GM19238 (cell line): ENCODE measurements around the gene CASP8AP2.
"Not testable (repeated sequence)": the region's sequence is repeated elsewhere in the genome, so short reads cannot be mapped to it uniquely, and the experiment has no call there.

Experiments used
- DNase-seq: peaks from one replicate; pipeline ENCODE4 v3.0.0; 2011; ENCODE audit warnings: low spot score; ENCODE audit not compliant: insufficient read length

Gene CASP8AP2

GRCh38 chr6:89829472-89830169 is at the start of gene CASP8AP2:
CASP8AP2 (plus strand) TSS chr6:89829880.
- DNase-seq = peak; percentile 84

GRCh38 chr6:89781070-89782034 is 48.3 kb upstream of the CASP8AP2 start:
- DNase-seq = no peak

GRCh38 chr6:89782222-89782621 is 47.5 kb upstream of the CASP8AP2 start:
- no peak for DNase-seq

- not testable (repeated sequence) for DNase-seq
These were observed 46.4 kb upstream of the CASP8AP2 start for GRCh38 chr6:89783293-89783692.

- no peak for DNase-seq
These were observed 44.8 kb upstream of the CASP8AP2 start for GRCh38 chr6:89784838-89785237.

- no peak for DNase-seq
These were observed 42.7 kb upstream of the CASP8AP2 start for GRCh38 chr6:89786970-89787369.

- DNase-seq = no peak
These were observed 41.9 kb upstream of the CASP8AP2 start for GRCh38 chr6:89787660-89788328.

- DNase-seq = no peak
These were observed 39.7 kb upstream of the CASP8AP2 start for GRCh38 chr6:89789980-89790379.

GRCh38 chr6:89790403-89790802 is 39.3 kb upstream of the CASP8AP2 start:
- DNase-seq = no peak

GRCh38 chr6:89792881-89793280 is 36.8 kb upstream of the CASP8AP2 start:
- peak; percentile 7 for DNase-seq

GRCh38 chr6:89793586-89793985 is 36.1 kb upstream of the CASP8AP2 start:
- DNase-seq = no peak

GRCh38 chr6:89794324-89794723 is 35.4 kb upstream of the CASP8AP2 start:
- peak; percentile 4 for DNase-seq

GRCh38 chr6:89797317-89797716 is 32.4 kb upstream of the CASP8AP2 start:
- no peak for DNase-seq

GRCh38 chr6:89799096-89799495 is 30.6 kb upstream of the CASP8AP2 start:
- DNase-seq = no peak

- DNase-seq = no peak
These were observed 29.9 kb upstream of the CASP8AP2 start for GRCh38 chr6:89799756-89800155.

- no peak for DNase-seq
These were observed 26.4 kb upstream of the CASP8AP2 start for GRCh38 chr6:89803271-89803670.

- no peak for DNase-seq
These were observed 23.8 kb upstream of the CASP8AP2 start for GRCh38 chr6:89805814-89806371.

- no peak for DNase-seq
These were observed 22.1 kb upstream of the CASP8AP2 start for GRCh38 chr6:89807581-89807980.

- DNase-seq = not testable (repeated sequence)
These were observed 16.3 kb upstream of the CASP8AP2 start for GRCh38 chr6:89813422-89813821.

GRCh38 chr6:89817481-89817880 is 12.2 kb upstream of the CASP8AP2 start:
- no peak for DNase-seq

GRCh38 chr6:89818977-89819335 is 10.7 kb upstream of the CASP8AP2 start:
- DNase-seq = no peak
